WTC11 (cell line): Measurements from ENCODE around the gene YES1. TPM values are rescaled to one million over a fixed set of nuclear protein-coding genes. Genes with fewer than 3 reads are reported as not detected.

Experiments
- ATAC-seq: fragments of 200-7000 bp; cut with Tn5 transposase; 2 replicates; pipeline ENCODE4 v1.10.0; 2021; ENCODE audit warnings: mild to moderate bottlenecking, moderate library complexity
- CTCF ChIA-PET: fragments of 300-600 bp; sonication (Branson Sonifier 250); formaldehyde crosslinking; loops from one replicate; lab custom pipeline; 2021; ENCODE audit warnings: antibody characterized with exemption; lab: Charles Lee
- POLR2A ChIA-PET: fragments of 350-600 bp; sonication (Branson Sonifier 250); formaldehyde crosslinking; loops from one replicate; lab custom pipeline; 2021; ENCODE audit warnings: antibody characterized with exemption; lab: Charles Lee
- DNase-seq: peaks from one replicate; pipeline ENCODE4 v3.0.0; 2021; ENCODE audit warnings: low spot score
- H3K27ac Mint-ChIP-seq: 2 replicates; pipeline ENCODE4 v1.8.0; 2021; ENCODE audit warnings: mixed read lengths
- H3K27me3 Mint-ChIP-seq: 2 replicates; pipeline ENCODE4 v1.8.0; 2021; ENCODE audit warnings: low read depth, mild to moderate bottlenecking, moderate library complexity, mixed read lengths
- H3K36me3 Mint-ChIP-seq: 2 replicates; pipeline ENCODE4 v1.8.0; 2021; ENCODE audit warnings: mixed read lengths
- H3K4me1 Mint-ChIP-seq: 2 replicates; pipeline ENCODE4 v1.8.0; 2022; ENCODE audit warnings: mixed read lengths
- H3K4me3 Mint-ChIP-seq: 2 replicates; pipeline ENCODE4 v1.8.0; 2021; ENCODE audit warnings: mild to moderate bottlenecking, moderate library complexity, mixed read lengths
- H3K9me3 Mint-ChIP-seq: 2 replicates; pipeline ENCODE4 v1.8.0; 2021; ENCODE audit warnings: mixed read lengths
- AFF4 ChIP-seq: sonication (generic); formaldehyde crosslinking; IDR thresholded peaks from 2 replicates; pipeline ENCODE4 v1.8.1; 2023; ENCODE audit warnings: mild to moderate bottlenecking, missing genetic modification reagents, borderline replicate concordance
- CDX4 ChIP-seq: fragments of 250-450 bp; sonication (Bioruptor Pico); IDR thresholded peaks from 2 replicates; pipeline ENCODE4 v1.9.0; 2021; ENCODE audit warnings: moderate library complexity, mild to moderate bottlenecking, inconsistent platforms, borderline replicate concordance
- CREM ChIP-seq: sonication (generic); formaldehyde crosslinking; IDR thresholded peaks from 2 replicates; pipeline ENCODE4 v1.8.1; 2022; ENCODE audit warnings: mild to moderate bottlenecking, missing genetic modification reagents, moderate library complexity
- E2F4 ChIP-seq: sonication (generic); formaldehyde crosslinking; IDR thresholded peaks from 2 replicates; pipeline ENCODE4 v1.8.1; 2022; ENCODE audit warnings: low read depth, mild to moderate bottlenecking, moderate library complexity, missing genetic modification reagents, borderline replicate concordance
- IRF1 ChIP-seq: sonication (generic); formaldehyde crosslinking; IDR thresholded peaks from 2 replicates; pipeline ENCODE4 v1.8.0; 2023; ENCODE audit warnings: missing genetic modification reagents
- JAZF1 ChIP-seq: fragments of 250-450 bp; sonication (Bioruptor Pico); IDR thresholded peaks from 2 replicates; pipeline ENCODE4 v1.9.0; 2021; ENCODE audit warnings: moderate library complexity, mild to moderate bottlenecking, inconsistent platforms
- MAX ChIP-seq: sonication (generic); formaldehyde crosslinking; IDR thresholded peaks from 2 replicates; pipeline ENCODE4 v1.8.0; 2022; ENCODE audit warnings: mild to moderate bottlenecking, missing genetic modification reagents
- NFATC4 ChIP-seq: fragments of 250-450 bp; sonication (Bioruptor Pico); IDR thresholded peaks from 2 replicates; pipeline ENCODE4 v1.9.0; 2021; ENCODE audit warnings: mild to moderate bottlenecking
- NFYB ChIP-seq: sonication (generic); formaldehyde crosslinking; conservative IDR thresholded peaks from 2 replicates; pipeline ENCODE4 v1.8.0; 2022; ENCODE audit warnings: low read depth, missing genetic modification reagents
- NR1H2 ChIP-seq: sonication (generic); formaldehyde crosslinking; IDR thresholded peaks from 2 replicates; pipeline ENCODE4 v1.9.0; 2021; ENCODE audit warnings: mild to moderate bottlenecking, moderate library complexity, missing genetic modification reagents
- NR2C2 ChIP-seq: sonication (generic); formaldehyde crosslinking; IDR thresholded peaks from 2 replicates; pipeline ENCODE4 v1.8.0; 2022; ENCODE audit warnings: mild to moderate bottlenecking, missing genetic modification reagents
- RELA ChIP-seq: sonication (generic); formaldehyde crosslinking; IDR thresholded peaks from 2 replicates; pipeline ENCODE4 v1.8.1; 2022; ENCODE audit warnings: missing genetic modification reagents, mild to moderate bottlenecking, borderline replicate concordance
- TCF7 ChIP-seq: sonication (generic); formaldehyde crosslinking; IDR thresholded peaks from 2 replicates; pipeline ENCODE4 v1.8.0; 2022; ENCODE audit warnings: mild to moderate bottlenecking, low read depth, missing genetic modification reagents, moderate library complexity
- TEAD1 ChIP-seq: sonication (generic); formaldehyde crosslinking; IDR thresholded peaks from 2 replicates; pipeline ENCODE4 v1.8.0; 2022; ENCODE audit warnings: mild to moderate bottlenecking, missing genetic modification reagents
- TEAD4 ChIP-seq: sonication (generic); formaldehyde crosslinking; IDR thresholded peaks from 2 replicates; pipeline ENCODE4 v1.8.0; 2022; ENCODE audit warnings: mild to moderate bottlenecking, missing genetic modification reagents
- TP53 ChIP-seq: sonication (generic); formaldehyde crosslinking; IDR thresholded peaks from 2 replicates; pipeline ENCODE4 v1.8.1; 2023; ENCODE audit warnings: mild to moderate bottlenecking, missing genetic modification reagents
- USF1 ChIP-seq: sonication (generic); formaldehyde crosslinking; IDR thresholded peaks from 2 replicates; pipeline ENCODE4 v1.8.0; 2022; ENCODE audit warnings: mild to moderate bottlenecking, missing genetic modification reagents
- USF2 ChIP-seq: sonication (generic); formaldehyde crosslinking; IDR thresholded peaks from 2 replicates; pipeline ENCODE4 v1.8.1; 2023; ENCODE audit warnings: mild to moderate bottlenecking, missing genetic modification reagents, moderate library complexity
- ZNF219 ChIP-seq: sonication (generic); formaldehyde crosslinking; IDR thresholded peaks from 2 replicates; pipeline ENCODE4 v1.8.0; 2023; ENCODE audit warnings: missing genetic modification reagents, mild to moderate bottlenecking, borderline replicate concordance
- ZNF317 ChIP-seq: sonication (generic); formaldehyde crosslinking; IDR thresholded peaks from 2 replicates; pipeline ENCODE4 v1.8.1; 2023; ENCODE audit warnings: low read depth, mild to moderate bottlenecking, moderate library complexity, missing genetic modification reagents, borderline replicate concordance
- ZNF416 ChIP-seq: fragments of 250-450 bp; sonication (Bioruptor Pico); IDR thresholded peaks from 2 replicates; pipeline ENCODE4 v1.9.0; 2021; ENCODE audit warnings: mild to moderate bottlenecking, inconsistent platforms
- ZNF423 ChIP-seq: fragments of 250-450 bp; sonication (Bioruptor Pico); IDR thresholded peaks from 2 replicates; pipeline ENCODE4 v2.1.2; 2022; ENCODE audit warnings: mild to moderate bottlenecking, moderate library complexity
- total RNA-seq: library from RNA; stranded (reverse); gene quantifications from 3 replicates; pipeline ENCODE4 v1.2.3, GENCODE V29; 2021

Gene YES1
- total RNA-seq, 1 experiment from 2014 or later: 113 TPM

GRCh38 chr18:789397-789796 is 22.6 kb downstream of the YES1 start:
- Mint-ChIP-seq H3K4me3 (no peak overlapping the region), H3K4me1 (peaks cover 25% of the 10 kb centered on the region), H3K27ac (peak overlapping the region; percentile 76; the same call in 1 of the 2 replicates), H3K9me3 (peaks cover 14% of the 10 kb centered on the region), H3K27me3 (no peaks in the 10 kb centered on the region), H3K36me3 (peaks cover 8% of the 10 kb centered on the region)
- DNase-seq (no peak), ATAC-seq (no peak)
- TF ChIP-seq USF1 (CRISPR knock-in tag) (no peak), NFATC4 (CRISPR knock-in tag) (no peak), TP53 (CRISPR knock-in tag) (no peak), CDX4 (no peak), CREM (CRISPR knock-in tag) (no peak), NR1H2 (CRISPR knock-in tag) (no peak), RELA (CRISPR knock-in tag) (no peak), E2F4 (CRISPR knock-in tag) (no peak), ZNF219 (CRISPR knock-in tag) (no peak)
- ChIA-PET CTCF (no interaction called here), POLR2A (interaction anchor here (1.5 kb wide), 1 partner anchor 24 kb away, joined by 3 read pairs; no protein-coding TSS in a partner anchor)

- TF ChIP-seq ZNF317 (CRISPR knock-in tag) (no peak), TEAD4 (CRISPR knock-in tag) (no peak), NR2C2 (CRISPR knock-in tag) (no peak), AFF4 (no peak), TEAD1 (CRISPR knock-in tag) (no peak), JAZF1 (CRISPR knock-in tag) (no peak), TCF7 (CRISPR knock-in tag) (no peak), MAX (CRISPR knock-in tag) (no peak), IRF1 (CRISPR knock-in tag) (no peak), NR1H2 (CRISPR knock-in tag) (no peak), NFYB (CRISPR knock-in tag) (no peak), ZNF423 (no peak), USF2 (CRISPR knock-in tag) (no peak), ZNF416 (CRISPR knock-in tag) (no peak)
- POLR2A ChIA-PET: no interaction called here
- ATAC-seq (no peak), DNase-seq (no peak)
- no peaks in the 10 kb centered on the region for H3K27me3 Mint-ChIP-seq
- H3K27ac Mint-ChIP-seq: peak overlapping the region; percentile 5; the same call in 1 of the 2 replicates
- no peak overlapping the region for H3K4me3 Mint-ChIP-seq
- peaks cover 6% of the 10 kb centered on the region for H3K9me3 Mint-ChIP-seq
- H3K4me1 Mint-ChIP-seq: peaks cover 37% of the 10 kb centered on the region
- H3K36me3 Mint-ChIP-seq: peaks cover 4% of the 10 kb centered on the region
- CTCF ChIA-PET: interaction anchor here (0.9 kb wide), 2 partner anchors 54 to 73 kb away, joined by 3 to 5 read pairs; partner anchors contain the start of gene ENOSF1
Observed at GRCh38 chr18:785242-785641, 26.8 kb downstream of the YES1 start.
